ENCODE data around the gene CD93.

CD93 gene

GRCh38 chr20:23090147-23090546 is 4.0 kb upstream of the CD93 start:
- TF ChIP-seq REST (IDR thresholded peaks at IDR 0.05; ENCODE audit: insufficient read depth in 1 of 2, low read depth in 2 of 2, low read length in 2 of 2) (no peak), FOXP2 (optimal IDR thresholded peaks at IDR 0.05; ENCODE audit: borderline replicate concordance, extremely low read depth, extremely low read length, insufficient read depth) (no peak), POLR2AphosphoS5 (IDR thresholded peaks at IDR 0.05; ENCODE audit: low read depth, low read length) (no peak), SIN3A (IDR thresholded peaks at IDR 0.05; ENCODE audit: borderline replicate concordance, insufficient read depth, low read length) (no peak), TAF1 (IDR thresholded peaks at IDR 0.05; ENCODE audit: borderline replicate concordance, insufficient read depth, low read length) (no peak)

GRCh38 chr20:23088866-23089265 is 2.7 kb upstream of the CD93 start:
- TF ChIP-seq FOXP2 (optimal IDR thresholded peaks at IDR 0.05; ENCODE audit: borderline replicate concordance, extremely low read depth, extremely low read length, insufficient read depth) (no peak), SIN3A (IDR thresholded peaks at IDR 0.05; ENCODE audit: borderline replicate concordance, insufficient read depth, low read length) (no peak), POLR2AphosphoS5 (IDR thresholded peaks at IDR 0.05; ENCODE audit: low read depth, low read length) (no peak), TAF1 (IDR thresholded peaks at IDR 0.05; ENCODE audit: borderline replicate concordance, insufficient read depth, low read length) (no peak), REST (IDR thresholded peaks at IDR 0.05; ENCODE audit: insufficient read depth in 1 of 2, low read depth in 2 of 2, low read length in 2 of 2) (no peak)

GRCh38 chr20:23087587-23088251 is 1.6 kb upstream of the CD93 start:
- TF ChIP-seq FOXP2 (optimal IDR thresholded peaks at IDR 0.05; ENCODE audit: borderline replicate concordance, extremely low read depth, extremely low read length, insufficient read depth) (no peak), SIN3A (IDR thresholded peaks at IDR 0.05; ENCODE audit: borderline replicate concordance, insufficient read depth, low read length) (no peak), POLR2AphosphoS5 (IDR thresholded peaks at IDR 0.05; ENCODE audit: low read depth, low read length) (no peak), TAF1 (IDR thresholded peaks at IDR 0.05; ENCODE audit: borderline replicate concordance, insufficient read depth, low read length) (no peak), REST (IDR thresholded peaks at IDR 0.05; ENCODE audit: insufficient read depth in 1 of 2, low read depth in 2 of 2, low read length in 2 of 2) (no peak)

GRCh38 chr20:23086931-23087411 is 847 bp upstream of the CD93 start:
- TF ChIP-seq FOXP2 (optimal IDR thresholded peaks at IDR 0.05; ENCODE audit: borderline replicate concordance, extremely low read depth, extremely low read length, insufficient read depth) (no peak), POLR2AphosphoS5 (IDR thresholded peaks at IDR 0.05; ENCODE audit: low read depth, low read length) (no peak), SIN3A (IDR thresholded peaks at IDR 0.05; ENCODE audit: borderline replicate concordance, insufficient read depth, low read length) (no peak), REST (IDR thresholded peaks at IDR 0.05; ENCODE audit: insufficient read depth in 1 of 2, low read depth in 2 of 2, low read length in 2 of 2) (no peak), TAF1 (IDR thresholded peaks at IDR 0.05; ENCODE audit: borderline replicate concordance, insufficient read depth, low read length) (no peak)
